NCI-H2107 (cell line): ENCODE measurements around the gene SYNM.

ENCODE experiments used
- DNase-seq: peaks from one replicate; lab custom pipeline; 2025; lab: John Stamatoyannopoulos, UW

SYNM gene

GRCh38 chr15:99122831-99123712, 18.2 kb downstream of the SYNM start:
- no peak for DNase-seq

- DNase-seq = peak; percentile 24
Observed at GRCh38 chr15:99123713-99124451, 19.0 kb downstream of the SYNM start.

GRCh38 chr15:99124641-99125040, 19.8 kb downstream of the SYNM start:
- no peak for DNase-seq

- DNase-seq = no peak
Observed at GRCh38 chr15:99125061-99125891, 20.4 kb downstream of the SYNM start.

GRCh38 chr15:99126131-99126588, 21.3 kb downstream of the SYNM start:
- no peak for DNase-seq

- DNase-seq = no peak
Observed at GRCh38 chr15:99126930-99127329, 22.1 kb downstream of the SYNM start.

- no peak for DNase-seq
Observed at GRCh38 chr15:99127773-99128172, 22.9 kb downstream of the SYNM start.

GRCh38 chr15:99128411-99128810, 23.5 kb downstream of the SYNM start:
- DNase-seq = no peak

GRCh38 chr15:99129644-99130043, 24.8 kb downstream of the SYNM start:
- no peak for DNase-seq

- no peak for DNase-seq
Observed at GRCh38 chr15:99130314-99130713, 25.4 kb downstream of the SYNM start.

GRCh38 chr15:99130765-99131440, 26.0 kb downstream of the SYNM start:
- DNase-seq = no peak

GRCh38 chr15:99131441-99132023, 26.7 kb downstream of the SYNM start:
- DNase-seq = no peak

GRCh38 chr15:99132122-99132521, 27.2 kb downstream of the SYNM start:
- DNase-seq = no peak

GRCh38 chr15:99132634-99133287, 27.9 kb downstream of the SYNM start:
- DNase-seq = no peak

- no peak for DNase-seq
Observed at GRCh38 chr15:99134317-99134821, 29.5 kb downstream of the SYNM start.

GRCh38 chr15:99135194-99135593, 30.3 kb downstream of the SYNM start:
- no peak for DNase-seq

GRCh38 chr15:99137111-99137546, 32.2 kb downstream of the SYNM start:
- DNase-seq = peak; percentile 72

GRCh38 chr15:99137877-99138276, 33.0 kb downstream of the SYNM start:
- DNase-seq = no peak

- DNase-seq = no peak
Observed at GRCh38 chr15:99138491-99138982, 33.7 kb downstream of the SYNM start.

GRCh38 chr15:99139276-99139675, 34.4 kb downstream of the SYNM start:
- no peak for DNase-seq
